KMS-11 (cell line): ENCODE data around the gene BTBD16.

Source experiments
- H2AFZ ChIP-seq: fragments of 200-600 bp; sonication (generic); 2 replicates; pipeline ENCODE4 v1.6.1; 2016; ENCODE audit warnings: antibody characterized with exemption, mixed run types, low read depth
- H3K27ac ChIP-seq: fragments of 200-600 bp; sonication (generic); 2 replicates; pipeline ENCODE4 v1.6.1; 2016; ENCODE audit warnings: mild to moderate bottlenecking, mixed run types
- H3K27me3 ChIP-seq: fragments of 200-600 bp; sonication (generic); 2 replicates; pipeline ENCODE4 v1.6.1; 2017; ENCODE audit warnings: mild to moderate bottlenecking, low read depth, mixed run types, moderate library complexity; ENCODE audit not compliant: insufficient read depth
- H3K36me3 ChIP-seq: fragments of 200-600 bp; sonication (generic); 2 replicates; pipeline ENCODE4 v1.6.1; 2017; ENCODE audit warnings: mild to moderate bottlenecking, mixed run types; ENCODE audit not compliant: insufficient read depth
- H3K4me1 ChIP-seq: fragments of 200-600 bp; sonication (generic); 2 replicates; pipeline ENCODE4 v1.6.1; 2016; ENCODE audit warnings: mild to moderate bottlenecking, low read depth, mixed run types; ENCODE audit not compliant: poor library complexity, severe bottlenecking
- H3K4me2 ChIP-seq: fragments of 200-600 bp; sonication (generic); 2 replicates; pipeline ENCODE4 v1.7.0; 2016; ENCODE audit warnings: mild to moderate bottlenecking, mixed run types
- H3K4me3 ChIP-seq: fragments of 200-600 bp; sonication (generic); IDR thresholded peaks from 2 replicates; pipeline ENCODE4 v1.6.1; 2017; ENCODE audit warnings: low read depth, low read length, mixed read lengths; ENCODE audit not compliant: insufficient read depth
- H3K79me2 ChIP-seq: fragments of 200-600 bp; sonication (generic); 2 replicates; pipeline ENCODE4 v1.6.1; 2016; ENCODE audit warnings: low read depth, mixed run types; ENCODE audit not compliant: insufficient read depth
- H3K9ac ChIP-seq: fragments of 200-600 bp; sonication (generic); 2 replicates; pipeline ENCODE4 v1.6.1; 2016; ENCODE audit warnings: mild to moderate bottlenecking, mixed run types
- H4K20me1 ChIP-seq: fragments of 200-600 bp; sonication (generic); 2 replicates; pipeline ENCODE4 v1.6.1; 2016; ENCODE audit warnings: mild to moderate bottlenecking, mixed run types; ENCODE audit not compliant: insufficient read depth
- TF ChIP-seq, protein P1 (sequence below): fragments of 200-600 bp; sonication (generic); conservative IDR thresholded peaks from 2 replicates; pipeline ENCODE4 v1.6.1; 2017; ENCODE audit warnings: low read depth, mild to moderate bottlenecking, antibody characterized with exemption, low read length, moderate library complexity, mixed read lengths

Gene BTBD16

GRCh38 chr10:122304054-122304579, 33.0 kb downstream of the BTBD16 start:
- H3K79me2 ChIP-seq: no peaks in the 10 kb centered on the region
- no peak overlapping the region for H3K4me2 ChIP-seq
- no peaks in the 10 kb centered on the region for H4K20me1 ChIP-seq
- no peak overlapping the region for H3K27ac ChIP-seq
- no peaks in the 10 kb centered on the region for H3K27me3 ChIP-seq
- no peak overlapping the region for H2AFZ ChIP-seq
- TF ChIP-seq, protein P1, sequence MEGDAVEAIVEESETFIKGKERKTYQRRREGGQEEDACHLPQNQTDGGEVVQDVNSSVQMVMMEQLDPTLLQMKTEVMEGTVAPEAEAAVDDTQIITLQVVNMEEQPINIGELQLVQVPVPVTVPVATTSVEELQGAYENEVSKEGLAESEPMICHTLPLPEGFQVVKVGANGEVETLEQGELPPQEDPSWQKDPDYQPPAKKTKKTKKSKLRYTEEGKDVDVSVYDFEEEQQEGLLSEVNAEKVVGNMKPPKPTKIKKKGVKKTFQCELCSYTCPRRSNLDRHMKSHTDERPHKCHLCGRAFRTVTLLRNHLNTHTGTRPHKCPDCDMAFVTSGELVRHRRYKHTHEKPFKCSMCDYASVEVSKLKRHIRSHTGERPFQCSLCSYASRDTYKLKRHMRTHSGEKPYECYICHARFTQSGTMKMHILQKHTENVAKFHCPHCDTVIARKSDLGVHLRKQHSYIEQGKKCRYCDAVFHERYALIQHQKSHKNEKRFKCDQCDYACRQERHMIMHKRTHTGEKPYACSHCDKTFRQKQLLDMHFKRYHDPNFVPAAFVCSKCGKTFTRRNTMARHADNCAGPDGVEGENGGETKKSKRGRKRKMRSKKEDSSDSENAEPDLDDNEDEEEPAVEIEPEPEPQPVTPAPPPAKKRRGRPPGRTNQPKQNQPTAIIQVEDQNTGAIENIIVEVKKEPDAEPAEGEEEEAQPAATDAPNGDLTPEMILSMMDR: no peak
- no peak overlapping the region for H3K9ac ChIP-seq
- H3K36me3 ChIP-seq: no peaks in the 10 kb centered on the region
- no peak overlapping the region for H3K4me3 ChIP-seq
- H3K4me1 ChIP-seq: no peaks in the 10 kb centered on the region

DNA sequence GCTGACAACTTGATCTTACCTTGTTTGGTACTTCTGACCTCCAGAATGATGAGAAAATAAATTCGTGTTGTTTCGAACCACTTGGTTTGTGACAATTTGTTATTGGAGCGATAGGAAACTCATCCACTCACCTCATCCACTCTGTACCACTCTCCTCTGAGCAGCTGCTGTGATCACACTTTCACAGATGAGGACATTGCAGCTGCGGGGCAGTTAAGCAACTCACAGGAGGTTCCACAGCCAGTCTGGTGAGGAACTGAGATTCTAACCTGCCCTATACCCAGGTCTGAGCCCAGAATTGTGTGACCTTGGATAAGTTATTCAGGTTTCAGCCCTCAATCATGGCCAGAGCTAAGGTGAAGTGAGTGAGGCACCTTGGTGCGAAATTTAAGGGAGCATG, 35.2 kb downstream of the BTBD16 start:
- TF ChIP-seq, protein P1: no peak
- no peak overlapping the region for H3K27ac ChIP-seq
- no peak overlapping the region for H3K4me2 ChIP-seq
- H3K4me3 ChIP-seq: no peak overlapping the region
- no peaks in the 10 kb centered on the region for H3K36me3 ChIP-seq
- no peak overlapping the region for H3K9ac ChIP-seq
- no peaks in the 10 kb centered on the region for H3K27me3 ChIP-seq
- no peaks in the 10 kb centered on the region for H3K79me2 ChIP-seq
- H2AFZ ChIP-seq: no peak overlapping the region
- H4K20me1 ChIP-seq: no peaks in the 10 kb centered on the region
- no peaks in the 10 kb centered on the region for H3K4me1 ChIP-seq

GRCh38 chr10:122306744-122307143, 35.6 kb downstream of the BTBD16 start:
- no peak overlapping the region for H3K9ac ChIP-seq
- no peaks in the 10 kb centered on the region for H4K20me1 ChIP-seq
- H2AFZ ChIP-seq: no peak overlapping the region
- H3K27me3 ChIP-seq: no peaks in the 10 kb centered on the region
- no peaks in the 10 kb centered on the region for H3K36me3 ChIP-seq
- no peak overlapping the region for H3K4me2 ChIP-seq
- H3K4me1 ChIP-seq: no peaks in the 10 kb centered on the region
- TF ChIP-seq, protein P1: no peak
- no peak overlapping the region for H3K27ac ChIP-seq
- no peak overlapping the region for H3K4me3 ChIP-seq
- no peaks in the 10 kb centered on the region for H3K79me2 ChIP-seq

DNA sequence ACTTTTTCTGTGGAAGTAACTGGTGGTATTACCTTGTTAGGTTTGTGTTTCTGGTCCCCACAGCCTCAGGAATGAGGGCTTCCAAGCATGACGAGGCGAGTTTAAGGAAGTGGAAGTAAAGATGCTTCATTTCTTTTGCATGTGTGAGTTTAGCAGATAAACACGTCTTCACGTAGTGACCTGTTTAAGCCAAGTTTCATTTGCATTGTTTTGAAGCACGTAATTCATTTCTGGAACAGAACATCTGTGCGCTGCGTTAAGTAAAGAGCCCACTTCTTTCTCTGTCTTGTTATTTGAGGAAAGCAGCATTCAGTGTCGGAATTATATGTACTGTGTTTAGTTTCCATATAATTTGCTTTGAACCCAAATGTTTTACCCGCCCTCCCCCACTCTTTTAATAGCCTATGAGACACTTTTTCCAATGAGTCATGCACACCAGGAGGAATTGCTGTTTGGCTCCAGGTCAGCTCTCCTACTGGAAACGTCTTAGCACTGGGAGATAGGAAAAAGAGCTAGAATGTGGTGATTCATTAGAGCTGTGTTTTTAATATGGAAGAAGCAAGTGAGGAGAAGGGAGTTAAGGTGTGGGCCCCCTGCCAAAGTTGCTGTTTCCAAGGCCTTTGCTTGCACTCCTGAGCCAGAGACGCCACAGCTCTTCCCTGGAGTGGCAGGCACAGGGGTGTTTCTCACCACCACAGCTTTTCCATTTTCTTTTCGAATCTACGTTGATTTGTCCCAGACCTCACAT, 36.7 kb downstream of the BTBD16 start:
- no peak overlapping the region for H2AFZ ChIP-seq
- H3K9ac ChIP-seq: no peak overlapping the region
- no peaks in the 10 kb centered on the region for H3K36me3 ChIP-seq
- H3K4me2 ChIP-seq: no peak overlapping the region
- no peaks in the 10 kb centered on the region for H3K27me3 ChIP-seq
- TF ChIP-seq, protein P1: no peak
- no peaks in the 10 kb centered on the region for H3K4me1 ChIP-seq
- no peaks in the 10 kb centered on the region for H4K20me1 ChIP-seq
- H3K79me2 ChIP-seq: no peaks in the 10 kb centered on the region
- no peak overlapping the region for H3K4me3 ChIP-seq
- H3K27ac ChIP-seq: no peak overlapping the region
